ENCODE results near the gene PAXX. TPM values are rescaled to one million over a fixed set of nuclear protein-coding genes. Genes with fewer than 3 reads are reported as not detected.
A peak's percentile ranks its signal among the peaks of the same experiment; 100 is the strongest.
"Not testable (repeated sequence)": the region's sequence is repeated elsewhere in the genome, so short reads cannot be mapped to it uniquely, and the experiment has no call there.

The PAXX gene
- total RNA-seq, 2 experiments from 2014 or later: 60.5 to 61.8 TPM

DNA sequence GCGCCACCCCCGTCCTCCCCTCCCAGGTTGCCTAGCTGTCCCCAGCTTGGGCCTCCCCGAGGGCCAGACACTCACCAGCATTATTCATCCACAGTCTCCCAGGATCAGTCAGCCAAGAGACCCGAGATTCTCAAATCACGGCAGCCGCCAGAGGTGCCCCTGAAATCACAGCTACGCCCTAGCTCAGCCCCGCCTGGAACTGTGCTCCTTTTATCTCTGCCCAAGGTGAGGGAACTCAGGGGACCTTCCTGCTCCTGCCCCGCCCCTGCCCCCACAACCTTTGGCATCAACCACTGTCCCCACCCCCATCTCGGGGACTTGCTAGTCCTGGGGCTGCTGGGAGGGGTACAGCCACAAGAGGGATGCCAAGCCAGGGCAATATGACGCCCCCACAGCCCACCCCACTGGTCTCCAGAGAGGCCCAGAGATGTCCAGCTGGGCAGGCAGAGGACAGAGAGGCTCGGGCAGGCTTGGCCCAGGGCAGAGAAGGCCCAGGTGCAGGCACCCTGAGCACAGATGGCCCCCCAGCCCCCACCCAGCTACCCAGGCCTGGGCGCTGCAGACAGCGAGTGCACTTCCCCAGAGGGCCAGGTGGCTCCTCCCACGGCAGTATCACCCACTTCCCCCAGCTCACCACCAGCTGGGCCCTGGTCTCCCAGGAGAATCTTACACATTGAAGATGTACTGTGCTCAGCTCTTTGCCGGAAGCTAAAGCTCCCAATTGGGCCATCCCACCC, 39.9 kb downstream of the PAXX start, which contains the start of gene FUT7:
Gene FUT7 (minus strand): TSS at position 185 of the 737 bp plus-strand sequence. CDS start 97 bp downstream, at position 88.
- Mint-ChIP-seq H3K4me1 (ENCODE audit: low read depth) (peaks cover 50% of the 10 kb centered on the region), H3K27ac (peak within 1 kb of the TSS; percentile 42), H3K27me3 (no peaks in the 10 kb centered on the region), H3K9me3 (no peaks in the 10 kb centered on the region), H3K4me3 (no peak within 1 kb of the TSS), H3K36me3 (ENCODE audit: low read depth) (no peaks in the 10 kb centered on the region)
- ChIA-PET CTCF (interaction anchor here (0.7 to 8.3 kb wide), 6 partner anchors 15 to 87 kb away, joined by 3 to 109 read pairs (median 6); partner anchors contain the start of genes C8G and SAPCD2), POLR2A (interaction anchor here (1.0 kb wide), 1 partner anchor 12 kb away, joined by 3 read pairs; no protein-coding TSS in a partner anchor)
- TF ChIP-seq, protein P1, sequence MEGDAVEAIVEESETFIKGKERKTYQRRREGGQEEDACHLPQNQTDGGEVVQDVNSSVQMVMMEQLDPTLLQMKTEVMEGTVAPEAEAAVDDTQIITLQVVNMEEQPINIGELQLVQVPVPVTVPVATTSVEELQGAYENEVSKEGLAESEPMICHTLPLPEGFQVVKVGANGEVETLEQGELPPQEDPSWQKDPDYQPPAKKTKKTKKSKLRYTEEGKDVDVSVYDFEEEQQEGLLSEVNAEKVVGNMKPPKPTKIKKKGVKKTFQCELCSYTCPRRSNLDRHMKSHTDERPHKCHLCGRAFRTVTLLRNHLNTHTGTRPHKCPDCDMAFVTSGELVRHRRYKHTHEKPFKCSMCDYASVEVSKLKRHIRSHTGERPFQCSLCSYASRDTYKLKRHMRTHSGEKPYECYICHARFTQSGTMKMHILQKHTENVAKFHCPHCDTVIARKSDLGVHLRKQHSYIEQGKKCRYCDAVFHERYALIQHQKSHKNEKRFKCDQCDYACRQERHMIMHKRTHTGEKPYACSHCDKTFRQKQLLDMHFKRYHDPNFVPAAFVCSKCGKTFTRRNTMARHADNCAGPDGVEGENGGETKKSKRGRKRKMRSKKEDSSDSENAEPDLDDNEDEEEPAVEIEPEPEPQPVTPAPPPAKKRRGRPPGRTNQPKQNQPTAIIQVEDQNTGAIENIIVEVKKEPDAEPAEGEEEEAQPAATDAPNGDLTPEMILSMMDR (IDR thresholded peaks at IDR 0.05): no peak
- DNase-seq (peak; percentile 52), ATAC-seq (no peak)
- intact Hi-C loops (cut with micrococcal nuclease): no loop called here

DNA sequence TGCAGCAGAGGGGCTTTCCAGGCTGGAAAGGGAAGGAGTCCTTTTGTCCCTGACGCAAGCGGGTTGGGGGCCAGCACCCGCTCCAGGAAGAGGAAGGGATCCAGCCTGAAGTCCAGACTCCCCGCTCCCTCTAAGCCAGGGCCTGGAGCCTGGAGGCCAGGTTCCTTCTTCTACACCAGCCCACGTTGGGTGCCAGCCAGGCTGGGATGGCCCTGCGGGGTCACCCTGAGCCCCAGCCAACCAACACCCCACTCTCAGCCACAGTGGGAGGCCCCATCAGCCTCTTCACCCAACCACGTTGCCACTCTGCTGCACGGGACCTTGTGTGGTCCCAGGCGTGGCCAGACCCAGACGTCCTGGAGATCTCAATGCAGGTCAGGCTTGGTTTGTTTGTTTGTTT, 40.6 kb downstream of the PAXX start:
- Mint-ChIP-seq H3K9me3 (no peaks in the 10 kb centered on the region), H3K36me3 (ENCODE audit: low read depth) (no peaks in the 10 kb centered on the region), H3K27me3 (no peaks in the 10 kb centered on the region), H3K27ac (no peak overlapping the region), H3K4me1 (ENCODE audit: low read depth) (peaks cover 47% of the 10 kb centered on the region), H3K4me3 (no peak overlapping the region)
- intact Hi-C loops (cut with micrococcal nuclease): no loop called here
- DNase-seq (no peak), ATAC-seq (no peak)
- CTCF ChIA-PET: interaction anchor here (1.1 to 8.3 kb wide), 2 partner anchors 14 to 34 kb away, joined by 5 to 109 read pairs; partner anchors contain the start of gene SAPCD2
- POLR2A ChIA-PET: no interaction called here
- TF ChIP-seq, protein P1 (IDR thresholded peaks at IDR 0.05): no peak

- DNase-seq; intact Hi-C loops (cut with micrococcal nuclease); H3K27me3 Mint-ChIP-seq; H3K36me3 Mint-ChIP-seq (ENCODE audit: low read depth); H3K27ac Mint-ChIP-seq; H3K9me3 Mint-ChIP-seq; H3K4me3 Mint-ChIP-seq; POLR2A ChIA-PET; ATAC-seq: not testable (repeated sequence)
- CTCF ChIA-PET: interaction anchor here (1.2 to 3.6 kb wide), 8 partner anchors 11 to 228 kb away, joined by 3 to 82 read pairs (median 20); partner anchors contain the start of genes C8G, FBXW5 and NPDC1
- H3K4me1 Mint-ChIP-seq (ENCODE audit: low read depth): peaks cover 47% of the 10 kb centered on the region
Measured at GRCh38 chr9:137033481-137033880, 41.3 kb downstream of the PAXX start.

GRCh38 chr9:137034039-137034708, 42.0 kb downstream of the PAXX start:
- intact Hi-C loops (cut with micrococcal nuclease): no loop called here
- no peak for DNase-seq
- no peaks in the 10 kb centered on the region for H3K9me3 Mint-ChIP-seq
- H3K27me3 Mint-ChIP-seq: no peaks in the 10 kb centered on the region
- CTCF ChIA-PET: interaction anchor here (0.7 to 3.6 kb wide), 44 partner anchors 9 to 273 kb away, joined by 3 to 82 read pairs (median 7); partner anchors contain the start of genes AJM1, C8G, CLIC3 and FBXW5
- POLR2A ChIA-PET: interaction anchor here (0.6 to 2.1 kb wide), 9 partner anchors 8 to 306 kb away, joined by 3 to 9 read pairs (median 3); partner anchors contain the start of gene TRAF2
- H3K36me3 Mint-ChIP-seq (ENCODE audit: low read depth): no peaks in the 10 kb centered on the region
- H3K4me1 Mint-ChIP-seq (ENCODE audit: low read depth): peaks cover 42% of the 10 kb centered on the region
- peak overlapping the region; percentile 47 for H3K4me3 Mint-ChIP-seq
- ATAC-seq: no peak
- TF ChIP-seq, protein P1 (IDR thresholded peaks at IDR 0.05): no peak
- H3K27ac Mint-ChIP-seq: peak overlapping the region; percentile 85
